Right cardiac atrium (tissue), 5 donors: ENCODE data around the gene PTCD3. TPM values are rescaled to one million over a fixed set of nuclear protein-coding genes. Genes with fewer than 3 reads are reported as not detected.

Experiments
- ATAC-seq, 2 donors: fragments of 200-7000 bp; cut with Tn5 transposase; one replicate each; pipeline versions ENCODE4 v1.8.0 to v1.9.1; 2020; ENCODE audit warnings: moderate library complexity in 2 of 2, mild to moderate bottlenecking in 1 of 2
- DNase-seq, 3 donors: peaks; one replicate each; pipeline ENCODE4 v3.0.0-alpha.2; 2020
- H3K27ac ChIP-seq: one replicate; pipeline ENCODE4 v1.5.1; 2013; ENCODE audit warnings: mild to moderate bottlenecking, low read length, control low read depth, moderate library complexity
- H3K27me3 ChIP-seq: one replicate; pipeline ENCODE4 v1.6.1; 2013; ENCODE audit not compliant: control insufficient read depth, insufficient read depth
- H3K4me1 ChIP-seq: one replicate; pipeline ENCODE4 v1.6.1; 2013; ENCODE audit warnings: low read length; ENCODE audit not compliant: control insufficient read depth, insufficient read depth
- H3K4me3 ChIP-seq: one replicate; pipeline ENCODE4 v1.5.1; 2013; ENCODE audit warnings: low read length, control low read depth
- H3K9me3 ChIP-seq: one replicate; pipeline ENCODE4 v1.6.1; 2013; ENCODE audit warnings: low read length; ENCODE audit not compliant: control insufficient read depth
- WGBS: extraction: QIAGEN DNeasy Blood & Tissue Kit; methylation state at CpG from one replicate; pipeline ENCODE4 v1.1.7; 2013; 5-methylcytosine and 5-hydroxymethylcytosine counted together
- intact Hi-C, 4 donors: fragments of 100-400 bp; cut with DNase I; formaldehyde crosslinking; loops; one replicate each; pipeline versions ENCODE4 v1.11.0 to v1.14.0; 2022 to 2023
- polyA plus RNA-seq: library from polyadenylated mRNA; stranded (reverse); fragments of 200-250 nt; gene quantifications from one replicate; pipeline ENCODE4 v1.2.3, GENCODE V29; 2013
- total RNA-seq, 4 donors: library from RNA; stranded (reverse); fragmentation: NEBNext Ultra II Directional; extraction: Animal tissue kit (Norgen Biotek cat#: 25700); gene quantifications; one replicate each; pipeline ENCODE4 v1.2.1, GENCODE V29; 2021
- donor health status: healthy with polysubstance abuse.
- donor health status: DM: no; HTN: yes; CAD: no.
- donor health status: DM: no; HTN: no; CAD: no.
- donor health status: DM: no; HTN: yes; CAD: no; lungs with severe emphysema.
- donor health status: DM: yes; HTN: yes; CAD: no.

The PTCD3 gene
- total and polyA plus RNA-seq, 5 donors, result 38.1 to 112 (median 103) TPM

- 78% methylated on average over 5 of the region's 5 CpGs for WGBS
- no peak for ATAC-seq
- Histone ChIP-seq H3K9me3 (no peaks in the 10 kb centered on the region), H3K4me3 (no peak overlapping the region), H3K4me1 (no peaks in the 10 kb centered on the region), H3K27me3 (no peaks in the 10 kb centered on the region), H3K27ac (no peak overlapping the region)
- DNase-seq, result no peak
- intact Hi-C loops, result loop anchor here in 1 of 4 donors (10.0 kb wide), 1 partner anchor 50 kb away; no protein-coding TSS in a partner anchor
Measured at GRCh38 chr2:86124683-86125082, 18.6 kb downstream of the PTCD3 start.

DNA sequence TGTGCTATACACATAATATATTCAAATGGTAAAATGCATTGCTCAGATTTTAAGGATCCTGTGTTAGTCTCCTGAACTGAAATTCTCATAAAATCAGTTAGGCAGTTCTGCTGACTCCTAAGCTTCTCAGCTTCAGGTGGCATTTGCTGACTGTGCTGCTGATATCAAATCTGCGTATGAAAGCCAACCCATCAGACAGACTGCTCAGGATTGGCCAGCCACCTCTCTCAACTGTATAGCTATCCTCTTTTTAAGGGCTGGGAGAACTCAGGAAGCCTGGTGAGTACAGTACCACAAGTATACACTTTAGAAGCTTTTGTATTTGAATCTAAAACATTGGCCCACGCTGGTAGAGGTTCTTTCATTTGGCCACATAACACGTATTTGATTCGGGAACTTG is 28.7 kb downstream of the PTCD3 start:
- DNase-seq, result no peak
- Histone ChIP-seq H3K4me1 (no peaks in the 10 kb centered on the region), H3K27me3 (no peaks in the 10 kb centered on the region), H3K9me3 (no peaks in the 10 kb centered on the region), H3K27ac (no peak overlapping the region), H3K4me3 (no peak overlapping the region)
- intact Hi-C loops, result no loop called here
- 93% methylated on average over 4 of the region's 4 CpGs for WGBS
- no peak for ATAC-seq

DNA sequence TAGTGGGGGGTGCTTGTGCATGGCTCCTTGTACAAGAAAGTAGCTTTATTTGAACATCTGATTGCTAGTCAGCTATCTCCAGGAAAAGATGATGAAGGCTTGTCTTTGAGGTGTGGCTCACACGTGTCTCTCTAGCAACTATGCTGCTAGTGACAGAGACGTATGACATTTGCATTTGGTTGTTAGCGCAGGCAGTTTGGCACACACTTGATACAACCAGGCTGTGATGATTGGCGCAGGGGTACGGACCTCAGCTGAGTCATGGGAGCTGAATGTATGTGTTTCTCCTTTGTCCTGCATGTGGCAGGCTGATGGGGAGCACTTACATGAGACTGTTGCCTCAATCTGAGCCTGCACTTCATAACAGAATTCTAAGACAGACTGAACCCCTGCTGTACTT is 29.6 kb downstream of the PTCD3 start:
- 80% methylated on average over 5 of the region's 5 CpGs for whole genome bisulfite sequencing

GRCh38 chr2:86136141-86136540 is 30.1 kb downstream of the PTCD3 start:
- Histone ChIP-seq H3K4me1 (no peaks in the 10 kb centered on the region), H3K27ac (no peak overlapping the region), H3K4me3 (no peak overlapping the region), H3K9me3 (no peaks in the 10 kb centered on the region), H3K27me3 (no peaks in the 10 kb centered on the region)
- no peak for ATAC-seq
- no peak for DNase-seq
- WGBS, result 87% methylated on average over 2 of the region's 2 CpGs
- intact Hi-C loops, result no loop called here

More for the DNA sequence above, 29.6 kb downstream of the PTCD3 start:
- DNase-seq, result no peak
- H3K4me1 ChIP-seq, result no peaks in the 10 kb centered on the region
- ATAC-seq, result no peak
- no peaks in the 10 kb centered on the region for H3K9me3 ChIP-seq
- intact Hi-C loops, result no loop called here
- no peaks in the 10 kb centered on the region for H3K27me3 ChIP-seq
- H3K4me3 ChIP-seq, result no peak overlapping the region
- no peak overlapping the region for H3K27ac ChIP-seq

- Histone ChIP-seq H3K4me1 (no peaks in the 10 kb centered on the region), H3K4me3 (no peak overlapping the region), H3K9me3 (no peaks in the 10 kb centered on the region), H3K27me3 (no peaks in the 10 kb centered on the region), H3K27ac (no peak overlapping the region)
- 97% methylated on average over 7 of the region's 7 CpGs for WGBS
- intact Hi-C loops, result no loop called here
- ATAC-seq, result no peak
- no peak for DNase-seq
Measured at GRCh38 chr2:86138736-86139625, 32.9 kb downstream of the PTCD3 start.

GRCh38 chr2:86139981-86140380 is 33.9 kb downstream of the PTCD3 start:
- Histone ChIP-seq H3K27me3 (no peaks in the 10 kb centered on the region), H3K4me1 (no peaks in the 10 kb centered on the region), H3K27ac (no peak overlapping the region), H3K4me3 (no peak overlapping the region), H3K9me3 (no peaks in the 10 kb centered on the region)
- ATAC-seq, result no peak
- intact Hi-C loops, result no loop called here
- 90% methylated on average over 4 of the region's 4 CpGs for WGBS
- no peak for DNase-seq

DNA sequence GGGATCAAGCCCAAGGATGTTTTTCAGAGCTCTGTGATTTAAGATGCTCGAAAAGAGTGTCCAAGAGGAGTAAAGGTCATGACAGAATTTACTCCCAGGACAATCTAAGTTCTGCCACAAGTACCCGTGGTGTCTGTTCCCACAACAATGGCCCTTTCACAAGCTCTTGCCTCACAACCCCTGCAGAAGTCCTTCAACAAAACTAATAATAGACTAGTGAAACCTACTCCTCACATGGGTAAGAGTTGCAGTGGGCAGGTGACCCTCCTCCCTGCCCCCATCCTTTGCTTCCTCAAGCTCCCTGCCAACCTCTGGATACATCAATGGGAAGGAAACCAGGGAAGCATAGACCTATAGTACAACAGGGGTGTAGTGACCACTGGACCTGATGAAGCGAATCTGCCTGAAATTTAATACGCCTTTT is 34.9 kb downstream of the PTCD3 start:
- Histone ChIP-seq H3K9me3 (no peaks in the 10 kb centered on the region), H3K27me3 (no peaks in the 10 kb centered on the region), H3K27ac (no peak overlapping the region), H3K4me1 (no peaks in the 10 kb centered on the region), H3K4me3 (no peak overlapping the region)
- DNase-seq, result no peak
- WGBS, result 73% methylated on average over 4 of the region's 4 CpGs
- intact Hi-C loops, result no loop called here
- ATAC-seq, result no peak

- intact Hi-C loops, result no loop called here
- WGBS, result 76% methylated on average over 3 of the region's 3 CpGs
Measured at GRCh38 chr2:86142436-86143257, 36.6 kb downstream of the PTCD3 start.

DNA sequence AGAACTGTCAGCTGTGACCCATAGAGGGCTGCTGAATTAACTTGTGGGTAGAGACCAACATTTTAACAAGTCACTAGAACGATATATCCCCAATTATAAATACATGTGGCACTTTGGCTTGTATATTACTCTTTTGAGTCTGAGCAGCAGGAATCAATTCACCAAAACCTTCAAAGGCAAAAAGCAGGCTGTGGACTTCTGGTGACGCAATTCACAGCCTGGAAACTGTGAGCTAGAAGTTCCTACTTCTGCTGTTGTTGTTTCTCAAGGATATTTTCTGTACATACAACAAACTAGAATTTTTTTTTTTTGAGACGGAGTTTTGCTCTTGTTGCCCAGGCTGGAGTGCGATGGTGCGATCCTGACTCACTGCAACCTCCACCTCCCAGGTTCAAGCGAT is 37.3 kb downstream of the PTCD3 start:
- 89% methylated on average over 6 of the region's 6 CpGs for WGBS
- Histone ChIP-seq H3K4me3 (no peak overlapping the region), H3K27me3 (no peaks in the 10 kb centered on the region), H3K4me1 (no peaks in the 10 kb centered on the region), H3K9me3 (no peaks in the 10 kb centered on the region), H3K27ac (no peak overlapping the region)
- intact Hi-C loops, result no loop called here
- ATAC-seq (no peak), DNase-seq (no peak)

More at GRCh38 chr2:86142436-86143257, 36.6 kb downstream of the PTCD3 start:
- Histone ChIP-seq H3K4me1 (no peaks in the 10 kb centered on the region), H3K9me3 (no peaks in the 10 kb centered on the region), H3K4me3 (no peak overlapping the region), H3K27ac (no peak overlapping the region), H3K27me3 (no peaks in the 10 kb centered on the region)
- ATAC-seq (no peak), DNase-seq (no peak)

GRCh38 chr2:86143926-86144685 is 38.1 kb downstream of the PTCD3 start:
- Histone ChIP-seq H3K27ac (no peak overlapping the region), H3K4me1 (no peaks in the 10 kb centered on the region), H3K4me3 (no peak overlapping the region), H3K9me3 (no peaks in the 10 kb centered on the region), H3K27me3 (no peaks in the 10 kb centered on the region)
- no peak for DNase-seq
- intact Hi-C loops, result no loop called here
- no peak for ATAC-seq
- 87% methylated on average over 14 of the region's 14 CpGs for WGBS
